ENCODE data around the gene TBX10.
"Not testable (repeated sequence)": the region's sequence is repeated elsewhere in the genome, so short reads cannot be mapped to it uniquely, and the experiment has no call there.

The TBX10 gene

GRCh38 chr11:67639438-67639859 is at the start of gene TBX10:
TBX10 (minus strand) TSS chr11:67639763; CDS start chr11:67639472, 291 bp downstream.
- no peak for DNase-seq

- no peak for DNase-seq
Measured at GRCh38 chr11:67689178-67689577, 49.6 kb upstream of the TBX10 start.

GRCh38 chr11:67687986-67688385 is 48.4 kb upstream of the TBX10 start:
- DNase-seq: no peak

- not testable (repeated sequence) for DNase-seq
Measured at GRCh38 chr11:67685641-67686332, 46.2 kb upstream of the TBX10 start.

- not testable (repeated sequence) for DNase-seq
Measured at GRCh38 chr11:67682126-67683034, 42.8 kb upstream of the TBX10 start.

- DNase-seq: no peak
Measured at GRCh38 chr11:67680696-67681470, 41.3 kb upstream of the TBX10 start.

GRCh38 chr11:67675058-67675747 is 35.6 kb upstream of the TBX10 start:
- no peak for DNase-seq

GRCh38 chr11:67674442-67674871 is 34.9 kb upstream of the TBX10 start, which contains the start of gene ALDH3B2:
ALDH3B2 (minus strand) TSS chr11:67674623; CDS start chr11:67666935, 7,688 bp downstream.
- DNase-seq: no peak

GRCh38 chr11:67673902-67674301 is 34.3 kb upstream of the TBX10 start:
- no peak for DNase-seq

- no peak for DNase-seq
Measured at GRCh38 chr11:67673358-67673757, 33.8 kb upstream of the TBX10 start.

GRCh38 chr11:67671211-67671520 is 31.6 kb upstream of the TBX10 start:
- no peak for DNase-seq

GRCh38 chr11:67670316-67671210 is 31.0 kb upstream of the TBX10 start:
- no peak for DNase-seq

- DNase-seq: no peak
Measured at GRCh38 chr11:67668192-67668551, 28.6 kb upstream of the TBX10 start.

- DNase-seq: no peak
Measured at GRCh38 chr11:67667490-67668191, 28.1 kb upstream of the TBX10 start.

- no peak for DNase-seq
Measured at GRCh38 chr11:67666676-67667489, 27.3 kb upstream of the TBX10 start.

GRCh38 chr11:67666303-67666645 is 26.7 kb upstream of the TBX10 start:
- DNase-seq: no peak

GRCh38 chr11:67665541-67666302 is 26.2 kb upstream of the TBX10 start:
- no peak for DNase-seq

GRCh38 chr11:67664696-67665540 is 25.4 kb upstream of the TBX10 start:
- DNase-seq: no peak
